HG03460 (cell line): ENCODE results near the gene OOSP1.
"Not testable (repeated sequence)": the region's sequence is repeated elsewhere in the genome, so short reads cannot be mapped to it uniquely, and the experiment has no call there.

Source experiments
- ATAC-seq: cut with Tn5 transposase; IDR thresholded peaks from one replicate; pipeline ENCODE4 v1.9.1; 2021; ENCODE audit not compliant: unreplicated experiment

OOSP1 gene, protein sequence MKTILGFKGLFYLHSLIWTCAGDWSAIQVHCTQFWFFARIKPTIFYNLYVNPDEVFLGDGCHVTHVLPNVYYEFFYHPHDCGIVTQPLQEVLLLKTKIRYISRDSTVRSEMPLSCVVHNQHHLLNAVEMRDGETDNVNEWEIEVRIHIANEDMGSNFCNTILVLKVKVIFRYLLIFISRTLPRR

GRCh38 chr11:59938132-59938531 is at the start of gene OOSP1:
Gene OOSP1, plus strand, starts transcription at chr11:59938432. Its CDS starts 23 bp downstream, at chr11:59938455.
- no peak for ATAC-seq

DNA sequence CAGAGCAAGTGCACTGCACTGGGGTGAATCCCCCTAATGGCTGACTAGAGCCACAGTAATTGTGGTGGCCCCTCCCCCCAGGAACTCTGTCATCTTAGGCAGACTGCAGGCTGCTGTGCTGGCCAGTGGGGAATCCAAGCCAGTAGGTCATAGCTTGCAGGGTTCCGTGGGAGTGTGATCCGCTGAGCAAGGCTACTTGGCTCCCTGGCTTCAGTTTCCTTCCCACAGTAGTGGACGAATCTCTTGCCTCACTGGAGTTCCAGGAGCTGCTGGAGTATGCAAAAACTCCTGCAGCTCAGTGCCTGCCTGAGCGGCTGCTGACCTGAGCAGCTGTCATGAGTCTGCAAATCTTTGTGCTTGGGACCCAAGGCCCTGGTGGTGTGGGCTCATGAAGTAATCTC is 46.5 kb upstream of the OOSP1 start:
- ATAC-seq, result no peak

- ATAC-seq, result no peak
Measured at GRCh38 chr11:59894616-59895015, 43.6 kb upstream of the OOSP1 start.

- no peak for ATAC-seq
Measured at GRCh38 chr11:59898046-59898445, 40.2 kb upstream of the OOSP1 start.

- no peak for ATAC-seq
Measured at GRCh38 chr11:59898650-59899049, 39.6 kb upstream of the OOSP1 start.

- no peak for ATAC-seq
Measured at GRCh38 chr11:59899532-59899931, 38.7 kb upstream of the OOSP1 start.

- ATAC-seq, result no peak
Measured at GRCh38 chr11:59900366-59901126, 37.7 kb upstream of the OOSP1 start.

DNA sequence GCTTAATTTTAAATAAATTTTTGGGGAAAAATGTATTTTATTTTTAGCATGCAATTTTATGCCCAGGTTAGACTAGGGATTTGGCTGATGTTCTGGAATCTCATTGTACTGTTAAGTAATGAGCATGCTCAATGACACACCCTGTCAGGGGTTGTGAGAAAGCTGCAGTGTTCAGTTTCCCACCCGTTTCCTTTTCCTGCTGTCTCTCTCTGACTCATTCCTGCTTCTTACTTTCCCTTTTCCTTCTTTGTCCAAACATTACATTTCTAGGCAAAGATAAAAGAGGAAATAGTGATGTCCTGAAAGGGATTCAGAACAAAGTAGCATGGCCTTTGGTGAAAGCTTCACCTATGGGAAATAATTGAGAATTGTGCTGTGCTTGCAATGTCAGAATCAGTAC is 36.9 kb upstream of the OOSP1 start:
- ATAC-seq, result no peak

DNA sequence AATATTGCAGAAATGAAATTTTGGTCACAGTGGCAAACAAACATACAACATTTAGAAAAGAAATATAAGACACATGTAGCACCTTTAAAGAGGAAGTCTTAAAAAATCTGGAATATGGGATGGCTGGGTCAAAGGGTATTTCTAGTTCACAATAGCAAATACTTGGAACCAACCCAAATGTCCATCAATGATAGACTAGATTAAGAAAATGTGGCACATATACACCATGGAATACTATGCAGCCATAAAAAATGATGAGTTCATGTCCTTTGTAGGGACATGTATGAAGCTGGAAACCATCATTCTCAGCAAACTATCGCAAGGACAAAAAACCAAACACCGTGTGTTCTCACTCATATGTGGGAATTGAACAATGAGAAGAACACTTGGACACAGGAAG is 34.7 kb upstream of the OOSP1 start:
- not testable (repeated sequence) for ATAC-seq

DNA sequence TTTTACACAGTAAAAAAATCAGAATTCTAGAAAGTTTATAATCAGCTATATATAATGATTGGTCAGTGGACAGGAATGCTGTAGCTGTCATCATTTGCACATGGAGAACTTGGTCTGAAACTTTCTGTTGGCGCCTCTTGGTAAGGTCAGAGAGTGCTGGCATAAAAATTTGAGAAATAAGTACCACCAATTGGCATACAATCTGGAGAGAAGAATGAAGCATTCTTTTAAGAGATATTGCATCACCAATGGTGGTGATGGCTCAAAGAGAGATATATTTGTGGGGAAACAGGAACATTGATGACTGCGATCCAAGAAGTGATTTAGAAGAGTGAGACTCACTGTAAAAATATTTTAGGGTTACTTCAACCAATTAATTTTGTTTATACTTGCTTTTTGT is 19.8 kb upstream of the OOSP1 start:
- no peak for ATAC-seq

DNA sequence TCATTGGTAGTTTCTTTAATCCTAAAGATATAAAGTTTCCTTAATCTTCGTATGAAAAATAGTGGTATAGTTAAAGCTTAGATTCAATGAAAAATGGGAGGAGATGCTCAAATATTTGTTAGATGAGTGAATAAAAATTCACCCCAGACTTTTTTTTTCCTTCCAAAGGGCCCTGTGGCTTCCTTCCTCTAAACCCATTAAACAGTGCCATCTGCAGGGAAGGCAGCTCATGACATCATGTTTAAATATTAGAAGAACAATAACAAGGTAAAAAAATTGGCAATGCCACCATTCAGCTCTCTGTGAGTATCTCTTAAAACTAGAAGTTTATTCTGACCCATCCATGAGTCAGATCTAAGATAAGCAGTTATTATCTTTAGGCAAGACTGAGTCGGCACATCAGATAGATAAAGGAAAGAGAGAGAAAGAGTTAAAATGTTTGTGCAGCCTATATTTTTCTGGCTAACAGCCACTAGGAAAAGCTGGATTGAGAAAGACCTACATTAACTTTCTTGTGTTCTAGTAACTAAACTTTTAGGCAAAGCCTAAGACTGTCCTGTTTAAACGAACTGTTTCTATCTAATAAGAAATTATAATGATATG is 19.1 kb upstream of the OOSP1 start:
- ATAC-seq, result no peak

- no peak for ATAC-seq
Measured at GRCh38 chr11:59923813-59924212, 14.4 kb upstream of the OOSP1 start.

DNA sequence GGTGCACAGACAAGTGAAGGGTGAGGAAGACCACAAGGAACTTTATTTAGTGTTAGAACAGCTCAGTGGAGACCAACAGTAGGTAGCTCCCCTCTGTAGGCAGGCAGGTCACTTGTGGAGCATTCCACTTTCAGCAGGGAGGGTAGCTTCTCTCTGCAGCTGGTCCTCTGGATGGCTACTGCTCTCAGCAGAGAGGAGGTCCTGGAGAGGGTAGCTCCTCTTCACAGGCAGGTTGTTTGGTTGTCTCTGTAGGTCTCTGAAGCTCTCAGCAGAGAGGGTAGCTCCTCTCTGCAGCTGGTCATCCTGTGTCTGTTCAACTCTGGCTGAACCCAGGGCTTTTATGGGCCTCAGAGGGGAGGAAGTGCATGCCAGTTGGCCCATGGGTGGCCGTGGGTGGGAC is 6.5 kb upstream of the OOSP1 start:
- ATAC-seq, result no peak

GRCh38 chr11:59938718-59939117 is 486 bp downstream of the OOSP1 start:
- no peak for ATAC-seq

DNA sequence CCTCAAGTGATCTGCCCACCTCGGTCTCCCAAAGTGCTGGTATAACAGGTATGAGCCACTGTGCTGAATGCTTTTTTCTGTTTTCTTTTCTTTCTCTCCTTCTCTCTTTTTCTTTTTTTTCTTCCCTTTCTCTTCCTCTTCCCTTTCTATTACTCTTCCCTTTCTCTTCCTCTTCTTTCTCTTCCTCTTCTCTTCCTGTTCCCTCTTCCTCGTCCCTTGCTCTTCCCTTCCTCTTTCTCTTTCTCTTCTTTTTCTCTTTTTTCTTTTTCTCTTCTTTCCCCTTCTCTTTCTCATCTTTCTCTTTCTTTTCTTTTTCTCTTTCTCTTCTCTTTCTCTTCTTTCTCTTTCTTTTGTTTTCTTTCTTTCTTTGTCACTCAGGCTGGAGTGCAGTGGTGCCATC is 1.2 kb downstream of the OOSP1 start:
- no peak for ATAC-seq

GRCh38 chr11:59941091-59941490 is 2.9 kb downstream of the OOSP1 start:
- no peak for ATAC-seq

- no peak for ATAC-seq
Measured at GRCh38 chr11:59943997-59944714, 5.9 kb downstream of the OOSP1 start.

DNA sequence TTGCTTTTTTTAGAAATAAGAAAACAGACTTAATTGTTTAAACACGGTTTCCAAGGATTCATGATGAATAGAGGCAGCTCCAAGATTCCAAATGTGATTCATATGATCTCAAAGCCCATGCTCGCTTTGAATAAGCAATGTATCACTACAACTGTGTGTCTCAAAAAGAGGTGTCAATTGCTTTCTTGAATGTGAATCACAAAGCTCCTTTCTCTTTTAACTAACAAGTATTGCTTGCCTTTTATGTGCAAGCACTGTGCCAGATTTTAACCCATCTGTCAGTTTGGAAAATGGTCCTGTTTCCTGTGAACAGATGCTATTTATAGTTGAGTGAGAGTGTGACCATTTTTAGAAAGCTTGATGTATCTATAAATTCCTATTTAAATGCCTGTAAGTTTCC is 6.5 kb downstream of the OOSP1 start:
- no peak for ATAC-seq

DNA sequence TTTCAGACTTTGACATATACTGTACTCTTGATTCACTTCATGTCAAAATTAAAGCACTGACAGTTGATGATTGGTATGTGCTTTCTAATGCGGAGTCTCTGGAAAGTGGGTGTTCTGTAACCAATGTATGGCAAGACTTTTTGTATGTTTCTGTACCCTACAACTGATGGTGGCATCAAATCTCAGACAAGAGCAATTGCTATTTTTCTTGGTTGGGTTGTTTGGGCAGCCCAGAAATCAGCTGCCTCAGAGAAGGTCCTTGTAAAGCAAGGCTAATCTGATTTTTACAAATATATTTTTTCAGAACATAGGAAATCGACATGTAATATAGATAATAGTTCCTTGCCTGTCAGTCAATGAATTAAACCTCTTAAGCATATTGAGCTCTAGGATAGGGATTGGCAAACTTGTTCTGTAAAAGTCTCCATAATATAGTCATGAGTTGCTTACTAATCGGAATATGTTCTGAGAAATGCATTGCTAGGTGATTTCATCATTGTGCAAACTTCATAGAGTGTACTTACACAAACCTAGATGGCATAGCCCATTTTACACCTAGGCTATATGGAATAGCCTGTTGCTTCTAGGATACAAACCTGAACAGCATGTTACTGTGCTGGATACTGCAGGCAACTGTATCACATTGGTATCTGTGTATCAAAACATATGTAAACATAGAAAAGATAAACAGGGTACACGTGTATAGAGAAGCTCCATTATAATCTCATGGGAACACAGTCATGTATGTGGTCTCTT is 15.4 kb downstream of the OOSP1 start:
- ATAC-seq, result no peak

DNA sequence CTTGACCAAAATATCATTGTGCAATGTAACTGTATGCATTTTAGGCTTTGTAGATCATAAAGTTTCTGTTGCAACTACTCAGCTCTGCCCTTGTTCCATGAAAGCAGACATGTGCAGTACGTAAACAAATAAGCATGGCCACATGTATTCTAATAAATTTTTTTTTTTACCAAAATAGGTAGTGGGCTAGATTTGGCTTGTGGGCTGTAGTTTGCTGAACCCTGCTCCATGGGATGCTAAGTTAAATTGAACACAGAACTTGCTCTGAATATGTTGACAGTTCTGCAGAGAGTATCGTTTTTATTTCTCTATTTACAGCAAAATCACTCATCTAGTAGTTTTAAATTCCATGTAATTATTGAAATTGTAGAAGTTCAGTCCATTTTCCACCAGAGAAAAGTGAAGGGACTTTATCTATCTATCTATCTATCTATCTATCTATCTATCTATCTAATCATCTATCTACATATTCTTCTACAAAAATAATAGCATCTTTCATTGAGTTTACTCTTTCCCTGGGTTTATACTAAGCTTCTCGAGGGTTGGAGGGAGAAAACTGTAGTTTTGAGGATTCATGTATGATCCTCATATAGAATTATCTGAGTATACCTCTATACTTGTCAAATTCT is 16.1 kb downstream of the OOSP1 start:
- no peak for ATAC-seq

DNA sequence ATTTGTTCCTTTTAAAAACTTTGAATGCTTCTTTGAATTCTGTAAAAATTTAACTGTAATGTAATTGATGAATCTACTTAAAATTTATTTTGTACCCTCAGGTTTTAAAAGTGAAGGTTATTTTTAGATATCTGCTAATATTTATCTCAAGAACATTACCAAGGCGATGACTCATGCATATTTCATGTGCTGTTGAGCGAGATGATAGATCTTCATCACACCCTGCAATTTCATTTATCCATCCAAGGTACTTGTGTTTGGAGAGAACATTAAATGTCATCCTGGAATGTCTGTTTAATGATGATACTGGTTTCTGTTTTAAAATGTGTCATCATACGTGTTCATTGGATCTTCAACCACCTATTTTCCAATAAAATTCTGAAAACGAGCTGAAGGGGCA is 18.9 kb downstream of the OOSP1 start:
- ATAC-seq, result no peak
